Parathyroid adenoma (tissue), 2 donors: ENCODE results near the gene ZNF385C.

ENCODE experiments used
- H2AFZ ChIP-seq: fragments of 300-600 bp; sonication (generic); one replicate; pipeline ENCODE4 v1.7.0; 2017; ENCODE audit warnings: antibody characterized with exemption, mild to moderate bottlenecking
- H3K27ac ChIP-seq: fragments of 300-600 bp; sonication (generic); one replicate; pipeline ENCODE4 v1.7.0; 2017
- H3K27me3 ChIP-seq: fragments of 300-600 bp; sonication (generic); one replicate; pipeline ENCODE4 v1.7.0; 2017; ENCODE audit warnings: low read length; ENCODE audit not compliant: control insufficient read depth, insufficient read depth
- H3K36me3 ChIP-seq: fragments of 300-600 bp; sonication (generic); one replicate; pipeline ENCODE4 v1.7.0; 2017; ENCODE audit warnings: low read length; ENCODE audit not compliant: control insufficient read depth, insufficient read depth
- H3K4me1 ChIP-seq: fragments of 300-600 bp; sonication (generic); one replicate; pipeline ENCODE4 v1.7.0; 2017; ENCODE audit warnings: control low read depth
- H3K4me2 ChIP-seq: fragments of 300-600 bp; sonication (generic); one replicate; pipeline ENCODE4 v1.7.0; 2017; ENCODE audit warnings: low read length
- H3K4me3 ChIP-seq: fragments of 300-600 bp; sonication (generic); one replicate; pipeline ENCODE4 v1.7.0; 2017; ENCODE audit warnings: low read depth, low read length
- H3K79me2 ChIP-seq: fragments of 300-600 bp; sonication (generic); one replicate; pipeline ENCODE4 v1.7.0; 2017; ENCODE audit warnings: control low read depth
- H3K9ac ChIP-seq: fragments of 300-600 bp; sonication (generic); one replicate; pipeline ENCODE4 v1.7.0; 2017; ENCODE audit warnings: mild to moderate bottlenecking
- H3K9me3 ChIP-seq: fragments of 300-600 bp; sonication (generic); one replicate; pipeline ENCODE4 v1.7.0; 2017; ENCODE audit warnings: low read length; ENCODE audit not compliant: control insufficient read depth
- CTCF ChIP-seq: fragments of 300-600 bp; sonication (generic); IDR thresholded peaks from one replicate; pipeline ENCODE4 v1.7.0; 2017; ENCODE audit warnings: antibody characterized with exemption, mild to moderate bottlenecking
- donor health status: primary hyperparathyroidism.

ZNF385C gene

GRCh38 chr17:42124256-42124655, 26.0 kb upstream of the ZNF385C start:
- Histone ChIP-seq H3K27ac (no peak overlapping the region), H3K9ac (no peak overlapping the region), H2AFZ (no peak overlapping the region), H3K4me1 (no peaks in the 10 kb centered on the region), H3K36me3 (no peaks in the 10 kb centered on the region), H3K27me3 (no peaks in the 10 kb centered on the region), H3K4me2 (no peak overlapping the region), H3K4me3 (no peak overlapping the region), H3K79me2 (no peaks in the 10 kb centered on the region), H3K9me3 (no peaks in the 10 kb centered on the region)
- TF ChIP-seq CTCF = no peak

DNA sequence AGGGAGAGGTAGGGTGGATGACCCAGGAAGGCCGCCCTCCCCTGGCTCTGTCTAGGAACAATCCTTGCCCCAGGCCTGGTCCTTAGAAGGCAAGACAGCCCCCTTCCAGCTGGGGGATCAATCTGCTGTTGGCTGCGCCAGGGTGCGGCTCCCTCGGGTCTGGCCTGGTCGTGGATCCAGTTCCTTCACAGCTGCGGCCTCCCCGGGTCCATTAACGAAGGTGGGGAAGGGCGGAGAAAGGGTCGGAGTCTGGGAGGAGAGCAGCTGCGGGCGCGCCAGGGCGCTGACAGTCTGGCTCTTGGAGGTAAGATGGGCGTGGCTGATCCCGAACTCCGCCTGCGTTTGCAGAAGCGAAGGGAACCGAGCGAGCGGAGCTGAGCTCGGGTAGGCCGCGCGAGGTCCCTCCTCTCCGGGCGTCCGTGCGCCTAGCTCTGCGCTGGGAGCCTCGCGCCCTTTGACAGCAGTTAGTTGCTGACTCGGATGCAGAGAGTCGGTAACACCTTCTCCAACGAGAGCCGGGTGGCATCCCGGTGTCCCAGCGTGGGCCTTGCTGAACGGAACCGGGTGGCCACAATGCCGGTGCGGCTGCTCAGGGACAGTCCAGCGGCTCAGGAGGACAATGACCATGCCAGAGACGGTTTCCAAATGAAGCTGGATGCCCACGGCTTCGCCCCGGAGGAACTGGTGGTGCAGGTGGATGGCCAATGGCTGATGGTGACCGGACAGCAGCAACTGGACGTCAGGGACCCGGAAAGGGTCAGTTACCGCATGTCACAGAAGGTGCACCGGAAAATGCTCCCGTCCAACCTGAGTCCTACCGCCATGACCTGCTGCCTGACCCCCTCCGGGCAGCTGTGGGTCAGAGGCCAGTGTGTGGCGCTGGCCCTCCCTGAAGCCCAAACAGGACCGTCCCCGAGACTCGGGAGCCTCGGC, 24.4 kb upstream of the ZNF385C start, which contains the start of gene HSPB9:
Gene HSPB9, plus strand, starts transcription at position 434 of the 933 bp plus-strand sequence. Its CDS starts 47 bp downstream, at position 481.
- Histone ChIP-seq H3K4me3 (no peak within 1 kb of the TSS), H3K9ac (no peak within 1 kb of the TSS), H3K36me3 (no peaks in the 10 kb centered on the region)

DNA sequence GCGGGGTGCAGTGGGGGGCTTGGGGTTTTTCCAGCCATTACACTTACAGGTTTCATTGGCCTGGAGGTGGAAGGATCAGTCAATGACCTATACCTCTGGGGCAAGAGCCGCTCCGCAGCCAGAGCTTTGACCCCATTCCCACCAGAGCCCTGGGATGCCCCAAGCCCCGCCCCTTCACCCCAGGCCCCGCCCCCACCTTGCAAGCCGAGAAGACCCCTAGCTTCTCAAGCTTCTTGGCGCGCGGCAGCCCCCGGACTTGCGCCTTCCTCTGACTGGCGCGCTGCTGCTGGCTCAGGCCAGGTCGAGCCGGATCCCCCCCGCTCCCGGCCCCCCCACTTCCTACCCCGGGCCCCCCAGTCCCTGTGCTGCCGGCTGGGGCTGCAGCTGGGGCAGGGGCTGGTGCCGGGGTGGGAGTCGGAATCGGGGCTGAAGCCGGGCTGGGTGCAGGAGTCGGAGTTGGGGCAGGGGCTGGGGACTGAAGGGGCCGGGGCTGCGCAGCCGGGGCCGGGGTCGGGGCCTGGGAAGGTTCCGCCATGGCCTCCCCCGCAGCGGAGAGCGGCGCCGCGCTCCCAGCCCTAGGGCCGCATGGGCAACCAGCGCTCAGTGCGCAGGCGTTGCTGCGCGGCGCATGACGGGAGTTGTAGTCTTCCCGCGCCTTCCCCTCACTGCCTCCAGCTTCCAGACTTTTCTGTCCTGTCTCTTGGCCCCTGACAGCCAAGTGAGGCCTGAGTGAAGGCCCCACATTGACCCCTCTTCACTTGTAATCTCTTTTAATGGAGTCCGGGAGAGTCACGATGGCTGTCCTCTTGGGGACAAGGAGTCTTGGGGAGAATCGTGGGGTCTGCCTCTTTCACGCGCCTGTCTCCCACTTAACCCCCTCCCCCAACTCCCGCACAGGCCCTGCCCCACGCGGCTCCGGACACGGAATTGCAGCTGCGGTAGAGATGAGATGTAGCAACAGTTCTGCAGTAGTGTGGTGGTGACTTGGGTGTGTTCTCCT, 22.8 kb upstream of the ZNF385C start, which contains the start of gene KAT2A:
Gene KAT2A, minus strand, starts transcription at position 598 of the 1,000 bp plus-strand sequence. Its CDS starts 63 bp downstream, at position 535.
- no peaks in the 10 kb centered on the region for H3K27me3 ChIP-seq
- H3K4me2 ChIP-seq = peak within 1 kb of the TSS; percentile 69
- no peak within 1 kb of the TSS for H3K27ac ChIP-seq
- TF ChIP-seq CTCF = no peak
- H3K36me3 ChIP-seq = no peaks in the 10 kb centered on the region
- H3K9me3 ChIP-seq = no peaks in the 10 kb centered on the region
- peak within 1 kb of the TSS; percentile 95 for H2AFZ ChIP-seq
- H3K79me2 ChIP-seq = no peaks in the 10 kb centered on the region
- peaks cover 3% of the 10 kb centered on the region for H3K4me1 ChIP-seq
- H3K4me3 ChIP-seq = peak within 1 kb of the TSS; percentile 56
- peak within 1 kb of the TSS; percentile 23 for H3K9ac ChIP-seq

More for the DNA sequence above, 24.4 kb upstream of the ZNF385C start, which contains the start of gene HSPB9:
- no peak within 1 kb of the TSS for H3K27ac ChIP-seq
- no peaks in the 10 kb centered on the region for H3K79me2 ChIP-seq
- H3K4me2 ChIP-seq = peak within 1 kb of the TSS; percentile 26
- peaks cover 3% of the 10 kb centered on the region for H3K4me1 ChIP-seq
- H2AFZ ChIP-seq = peak within 1 kb of the TSS; percentile 95
- H3K9me3 ChIP-seq = no peaks in the 10 kb centered on the region
- H3K27me3 ChIP-seq = no peaks in the 10 kb centered on the region
- no peak for TF ChIP-seq CTCF

DNA sequence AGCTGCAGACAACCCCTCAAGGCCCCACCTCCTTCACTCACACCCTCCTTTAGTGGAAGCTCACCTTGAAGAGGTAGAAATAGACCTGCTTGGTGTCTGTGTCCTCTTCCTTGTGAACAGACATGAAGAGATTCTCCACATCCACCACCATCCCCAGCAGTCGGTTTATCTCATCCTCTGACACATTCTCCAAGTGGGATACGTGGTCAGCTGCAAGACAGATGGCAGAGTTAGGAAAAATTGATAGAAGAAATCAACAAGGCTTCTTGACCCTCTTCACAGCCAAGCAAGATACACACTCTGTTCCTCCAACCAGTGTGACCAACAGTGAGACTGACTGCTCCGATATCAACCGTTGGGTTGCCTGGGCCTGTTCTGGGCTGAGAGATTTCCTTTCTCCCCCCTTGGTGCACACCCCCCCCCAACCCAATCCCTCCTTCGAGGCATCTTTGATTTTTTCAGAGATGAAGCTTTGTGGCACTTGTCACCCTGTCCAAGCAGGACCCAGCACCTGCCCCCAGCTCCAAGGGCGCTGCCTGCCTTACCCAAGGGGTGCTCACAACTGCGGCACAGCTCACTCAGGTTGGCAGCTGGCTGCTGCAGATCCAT, 22.0 kb upstream of the ZNF385C start:
- Histone ChIP-seq H3K4me1 (peaks cover 3% of the 10 kb centered on the region), H3K36me3 (no peaks in the 10 kb centered on the region)

More for the DNA sequence above, 22.0 kb upstream of the ZNF385C start:
- Histone ChIP-seq H3K9me3 (no peaks in the 10 kb centered on the region), H3K27ac (no peak overlapping the region), H3K27me3 (no peaks in the 10 kb centered on the region), H3K9ac (no peak overlapping the region), H3K4me2 (peak overlapping the region; percentile 69), H2AFZ (no peak overlapping the region), H3K79me2 (no peaks in the 10 kb centered on the region), H3K4me3 (peak overlapping the region; percentile 56)
- TF ChIP-seq CTCF = no peak
